Muscle layer of duodenum (tissue), 2 donors: ENCODE measurements around the gene ATP2C2.
"Not testable (repeated sequence)": the region's sequence is repeated elsewhere in the genome, so short reads cannot be mapped to it uniquely, and the experiment has no call there.

ENCODE experiments used
- H3K27ac ChIP-seq: one replicate; pipeline ENCODE4 v1.7.0; 2013; ENCODE audit warnings: mild to moderate bottlenecking, low read length
- H3K27me3 ChIP-seq: one replicate; pipeline ENCODE4 v1.7.0; 2013; ENCODE audit warnings: low read depth, mild to moderate bottlenecking, control low read depth, low read length
- H3K36me3 ChIP-seq, 2 donors: one replicate each; pipeline ENCODE4 v1.7.0; 2013; ENCODE audit warnings: low read length in 2 of 2, control low read depth in 1 of 2, mild to moderate bottlenecking in 1 of 2; ENCODE audit not compliant: insufficient read depth in 2 of 2, control insufficient read depth in 1 of 2
- H3K4me1 ChIP-seq, 2 donors: one replicate each; pipeline ENCODE4 v1.7.0; 2013; ENCODE audit warnings: low read length in 2 of 2, mild to moderate bottlenecking in 2 of 2, control low read depth in 1 of 2, moderate library complexity in 1 of 2; ENCODE audit not compliant: insufficient read depth in 2 of 2, control insufficient read depth in 1 of 2
- H3K4me3 ChIP-seq, 2 donors: one replicate each; pipeline ENCODE4 v1.7.0; 2013; ENCODE audit warnings: low read length in 2 of 2, low read depth in 1 of 2, mild to moderate bottlenecking in 1 of 2
- H3K9me3 ChIP-seq, 2 donors: one replicate each; pipeline ENCODE4 v1.7.0; 2013; ENCODE audit warnings: low read length in 2 of 2, control low read depth in 1 of 2, mild to moderate bottlenecking in 1 of 2; ENCODE audit not compliant: control insufficient read depth in 1 of 2
- donor health status: healthy.

The ATP2C2 gene

GRCh38 chr16:84448444-84448843 lies 80.1 kb downstream of the ATP2C2 start:
- Histone ChIP-seq H3K9me3 (no peaks in the 10 kb centered on the region), H3K36me3 (no peaks in the 10 kb centered on the region), H3K4me1 (no peaks in the 10 kb centered on the region), H3K27ac (no peak overlapping the region), H3K4me3 (no peak overlapping the region), H3K27me3 (no peaks in the 10 kb centered on the region)

DNA sequence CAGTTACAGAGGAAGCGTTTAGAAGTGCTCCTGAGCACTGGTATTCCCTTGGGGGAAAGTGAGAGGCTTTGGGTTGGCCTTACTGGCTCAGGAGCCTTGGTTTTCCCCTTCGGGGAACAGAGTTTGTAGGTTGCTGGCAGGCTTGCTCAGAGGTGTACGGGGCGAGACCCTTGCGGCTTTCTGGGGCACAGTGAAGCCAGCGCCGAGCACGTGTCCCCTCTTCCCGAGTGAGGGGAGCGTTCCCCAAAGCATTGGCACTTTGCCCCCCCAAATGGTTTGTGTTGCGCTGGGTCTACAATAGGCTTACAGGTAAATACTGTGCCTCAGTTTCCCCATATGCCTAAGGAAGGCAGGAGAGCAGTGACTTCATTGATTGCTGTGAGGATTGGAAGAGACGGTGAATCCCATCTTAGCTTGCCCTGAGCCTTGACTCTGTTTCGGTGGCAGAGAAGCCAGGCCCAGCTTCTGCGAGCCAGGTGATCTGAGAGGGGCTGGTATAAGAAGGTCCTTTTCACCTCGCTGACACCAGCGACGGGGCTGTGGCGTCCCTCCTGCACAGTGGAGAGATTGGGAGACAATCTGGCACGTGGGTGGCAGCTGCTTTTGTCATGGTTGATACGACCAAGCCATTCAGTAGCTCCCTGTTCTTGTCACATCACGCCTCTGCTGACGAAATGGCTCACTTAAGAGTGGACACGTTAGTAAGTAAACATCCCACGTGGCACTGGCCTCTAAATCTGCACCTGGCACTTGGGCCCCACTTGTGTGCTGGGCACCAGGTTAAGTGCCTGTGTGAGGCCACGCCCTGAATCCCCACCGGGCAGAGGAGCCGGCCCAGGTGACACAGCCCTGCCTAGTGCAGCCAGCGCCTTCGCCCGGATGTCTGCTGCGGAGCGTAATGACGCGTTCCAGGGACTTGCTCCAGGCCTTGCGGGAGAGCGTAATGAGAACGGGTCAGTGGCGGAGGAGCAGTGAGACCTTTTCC lies 81.1 kb downstream of the ATP2C2 start:
- no peaks in the 10 kb centered on the region for H3K9me3 ChIP-seq
- no peaks in the 10 kb centered on the region for H3K4me1 ChIP-seq
- no peaks in the 10 kb centered on the region for H3K36me3 ChIP-seq
- H3K27ac ChIP-seq: no peak overlapping the region
- no peak overlapping the region for H3K4me3 ChIP-seq
- no peaks in the 10 kb centered on the region for H3K27me3 ChIP-seq

GRCh38 chr16:84450176-84450865 lies 82.0 kb downstream of the ATP2C2 start:
- Histone ChIP-seq H3K27me3 (no peaks in the 10 kb centered on the region), H3K4me3 (no peak overlapping the region), H3K4me1 (no peaks in the 10 kb centered on the region), H3K36me3 (no peaks in the 10 kb centered on the region), H3K27ac (no peak overlapping the region), H3K9me3 (no peaks in the 10 kb centered on the region)

GRCh38 chr16:84451010-84451676 lies 82.8 kb downstream of the ATP2C2 start:
- not testable (repeated sequence) for H3K4me3 ChIP-seq, H3K27me3 ChIP-seq, H3K27ac ChIP-seq, H3K9me3 ChIP-seq, H3K36me3 ChIP-seq, H3K4me1 ChIP-seq

- Histone ChIP-seq H3K27ac (no peak overlapping the region), H3K36me3 (no peaks in the 10 kb centered on the region), H3K4me1 (no peaks in the 10 kb centered on the region), H3K4me3 (no peak overlapping the region), H3K9me3 (no peaks in the 10 kb centered on the region), H3K27me3 (no peaks in the 10 kb centered on the region)
Observed at GRCh38 chr16:84451781-84452180, 83.4 kb downstream of the ATP2C2 start.

GRCh38 chr16:84453061-84453752 lies 84.9 kb downstream of the ATP2C2 start:
- no peaks in the 10 kb centered on the region for H3K36me3 ChIP-seq
- no peaks in the 10 kb centered on the region for H3K4me1 ChIP-seq
- no peaks in the 10 kb centered on the region for H3K9me3 ChIP-seq
- H3K27ac ChIP-seq: no peak overlapping the region
- H3K27me3 ChIP-seq: no peaks in the 10 kb centered on the region
- no peak overlapping the region for H3K4me3 ChIP-seq

DNA sequence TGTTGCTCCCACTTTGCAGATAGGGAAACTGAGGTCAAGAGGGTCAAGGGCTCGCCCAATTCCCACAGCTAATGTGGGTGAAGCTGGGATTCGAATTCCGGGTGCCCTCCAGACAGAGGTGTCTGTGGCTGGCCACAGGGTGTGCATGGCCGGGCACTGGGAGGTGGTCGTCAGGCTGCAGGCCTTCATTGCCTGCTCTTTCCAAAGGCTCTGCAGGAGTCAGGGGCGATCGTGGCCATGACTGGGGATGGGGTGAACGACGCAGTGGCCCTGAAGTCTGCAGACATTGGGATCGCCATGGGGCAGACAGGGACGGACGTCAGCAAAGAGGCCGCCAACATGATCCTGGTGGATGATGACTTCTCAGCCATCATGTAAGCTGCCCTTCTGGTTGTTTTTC lies 86.3 kb downstream of the ATP2C2 start:
- H3K4me1 ChIP-seq: no peaks in the 10 kb centered on the region
- no peak overlapping the region for H3K27ac ChIP-seq
- H3K9me3 ChIP-seq: no peaks in the 10 kb centered on the region
- no peaks in the 10 kb centered on the region for H3K27me3 ChIP-seq
- H3K4me3 ChIP-seq: no peak overlapping the region
- no peaks in the 10 kb centered on the region for H3K36me3 ChIP-seq

GRCh38 chr16:84455031-84455430 lies 86.7 kb downstream of the ATP2C2 start:
- no peak overlapping the region for H3K4me3 ChIP-seq
- H3K4me1 ChIP-seq: no peaks in the 10 kb centered on the region
- H3K9me3 ChIP-seq: no peaks in the 10 kb centered on the region
- H3K36me3 ChIP-seq: no peaks in the 10 kb centered on the region
- H3K27me3 ChIP-seq: no peaks in the 10 kb centered on the region
- H3K27ac ChIP-seq: no peak overlapping the region

- no peaks in the 10 kb centered on the region for H3K27me3 ChIP-seq
- H3K27ac ChIP-seq: no peak overlapping the region
- no peak overlapping the region for H3K4me3 ChIP-seq
- peaks cover 5 to 11% of the 10 kb centered on the region in 2 donors for H3K36me3 ChIP-seq
- H3K4me1 ChIP-seq: no peaks in the 10 kb centered on the region
- H3K9me3 ChIP-seq: no peaks in the 10 kb centered on the region
Observed at GRCh38 chr16:84458606-84459532, 90.5 kb downstream of the ATP2C2 start.

DNA sequence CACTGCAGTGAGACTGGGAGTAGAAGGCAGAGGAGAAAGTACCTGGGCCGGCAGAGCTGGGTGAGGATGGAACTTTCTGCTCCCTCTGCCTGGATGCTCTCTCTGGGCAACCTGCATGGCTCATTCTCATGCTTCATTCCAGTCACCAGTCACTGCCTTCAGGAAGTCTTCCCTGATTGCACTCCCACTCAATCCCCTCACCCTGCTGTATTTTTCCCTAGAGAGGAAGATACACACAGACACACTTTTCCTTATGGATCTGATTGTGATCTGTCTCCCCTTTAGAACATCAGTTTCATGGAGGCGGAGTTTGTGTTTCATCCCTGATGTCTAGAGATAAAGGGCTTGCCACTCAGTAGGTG lies 91.2 kb downstream of the ATP2C2 start:
- Histone ChIP-seq H3K27ac (no peak overlapping the region), H3K27me3 (no peaks in the 10 kb centered on the region), H3K4me3 (no peak overlapping the region), H3K9me3 (no peaks in the 10 kb centered on the region), H3K36me3 (peaks cover 5 to 11% of the 10 kb centered on the region in 2 donors), H3K4me1 (no peaks in the 10 kb centered on the region)
